Hepatocyte (in vitro differentiated cells): ENCODE measurements around the gene IGFBP7. TPM values are rescaled to one million over a fixed set of nuclear protein-coding genes. Genes with fewer than 3 reads are reported as not detected.

Experiments used
- DNase-seq: peaks from one replicate; pipeline ENCODE4 v3.0.0-alpha.2; 2016; ENCODE audit warnings: low spot score
- H2AFZ ChIP-seq: fragments of 200-600 bp; sonication (generic); 2 replicates; pipeline ENCODE4 v1.6.0; 2016; ENCODE audit warnings: antibody characterized with exemption, mild to moderate bottlenecking
- H3K27ac ChIP-seq: fragments of 200-600 bp; sonication (generic); 2 replicates; pipeline ENCODE4 v1.5.1; 2016; ENCODE audit warnings: mild to moderate bottlenecking
- H3K27me3 ChIP-seq: fragments of 200-600 bp; sonication (generic); 2 replicates; pipeline ENCODE4 v1.6.1; 2016
- H3K36me3 ChIP-seq: fragments of 200-600 bp; sonication (generic); replicated peaks from 2 replicates; pipeline ENCODE4 v1.5.1; 2016; ENCODE audit warnings: low read depth; ENCODE audit not compliant: insufficient read depth
- H3K4me1 ChIP-seq: fragments of 200-600 bp; sonication (generic); 2 replicates; pipeline ENCODE4 v1.5.1; 2016; ENCODE audit warnings: mild to moderate bottlenecking, moderate library complexity; ENCODE audit not compliant: insufficient read depth
- H3K4me2 ChIP-seq: fragments of 200-600 bp; sonication (generic); 2 replicates; pipeline ENCODE4 v1.6.0; 2016
- H3K4me3 ChIP-seq: fragments of 200-600 bp; sonication (generic); 2 replicates; pipeline ENCODE4 v1.5.1; 2016; ENCODE audit warnings: mild to moderate bottlenecking
- H3K79me2 ChIP-seq: fragments of 200-600 bp; sonication (generic); 2 replicates; pipeline ENCODE4 v1.6.0; 2017; ENCODE audit warnings: mild to moderate bottlenecking
- H3K9me2 ChIP-seq: fragments of 200-600 bp; sonication (generic); replicated peaks from 2 replicates; pipeline ENCODE4 v1.6.0; 2017; ENCODE audit warnings: mild to moderate bottlenecking; ENCODE audit not compliant: insufficient read depth
- H3K9me3 ChIP-seq: fragments of 200-600 bp; sonication (generic); 2 replicates; pipeline ENCODE4 v1.5.1; 2016; ENCODE audit warnings: low read depth, mild to moderate bottlenecking
- H4K20me1 ChIP-seq: fragments of 200-600 bp; sonication (generic); 2 replicates; pipeline ENCODE4 v1.6.0; 2016; ENCODE audit warnings: mild to moderate bottlenecking; ENCODE audit not compliant: insufficient read depth, poor library complexity, severe bottlenecking
- EZH2 ChIP-seq: fragments of 200-600 bp; sonication (generic); IDR thresholded peaks from 2 replicates; pipeline ENCODE4 v1.6.1; 2016; ENCODE audit warnings: antibody characterized with exemption, mild to moderate bottlenecking, borderline replicate concordance
- EZH2phosphoT487 ChIP-seq: fragments of 200-600 bp; sonication (generic); IDR thresholded peaks from one replicate; pipeline ENCODE4 v1.6.1; 2018; ENCODE audit warnings: antibody characterized with exemption, mild to moderate bottlenecking, low read depth, moderate library complexity; ENCODE audit not compliant: unreplicated experiment, severe bottlenecking
- WGBS: methylation state at CpG from one replicate; pipeline ENCODE4 v1.1.6; 2016; ENCODE audit warnings: low lambda C conversion rate; ENCODE audit errors: missing lambda C conversion rate; 5-methylcytosine and 5-hydroxymethylcytosine counted together
- polyA plus RNA-seq: library from polyadenylated mRNA; unstranded; fragments of >200 nt; fragmentation: Nextera tagmentation; extraction: Ambion mirVana; gene quantifications from 2 replicates; pipeline ENCODE4 v1.2.1, GENCODE V29; 2016
- total RNA-seq: library from RNA; depleted of rRNA; stranded (reverse); fragments of >200 nt; gene quantifications from 2 replicates; pipeline ENCODE4 v1.2.3, GENCODE V29; 2014
- TF ChIP-seq, protein P1 (sequence below): fragments of 200-600 bp; sonication (generic); IDR thresholded peaks from 2 replicates; pipeline ENCODE4 v1.5.1; 2016; ENCODE audit warnings: antibody characterized with exemption, mild to moderate bottlenecking; ENCODE audit not compliant: poor library complexity

Gene IGFBP7
- total and polyA plus RNA-seq, 2 experiments from 2014 or later, result 73.4 to 122 TPM

DNA sequence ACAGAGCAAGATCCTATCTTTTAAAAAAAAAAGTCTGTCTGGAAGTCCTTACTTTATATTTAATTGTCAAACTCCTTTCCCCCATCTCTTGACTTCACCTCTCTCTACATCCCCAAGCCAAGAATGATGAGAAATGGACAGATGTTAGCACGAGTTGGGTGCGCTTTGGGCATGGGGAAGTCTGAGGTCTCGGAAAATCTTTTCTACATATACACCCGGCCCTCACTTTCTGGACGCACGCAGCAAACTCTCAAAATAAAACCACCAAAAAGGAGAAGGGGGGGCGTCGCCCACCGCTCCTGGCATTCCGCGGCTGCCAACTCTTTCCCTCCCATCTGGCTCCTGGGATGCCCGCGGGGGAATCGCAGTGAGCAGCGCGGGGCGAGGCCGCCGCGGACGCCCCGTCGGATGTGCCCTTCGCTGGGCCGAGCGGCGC lies 756 bp downstream of the IGFBP7 start:
- H3K27ac ChIP-seq, result no peak overlapping the region
- H3K4me1 ChIP-seq, result no peaks in the 10 kb centered on the region
- H3K4me3 ChIP-seq, result peak overlapping the region; percentile 6
- 22% methylated on average over 27 of the region's 27 CpGs for WGBS
- TF ChIP-seq, protein P1, sequence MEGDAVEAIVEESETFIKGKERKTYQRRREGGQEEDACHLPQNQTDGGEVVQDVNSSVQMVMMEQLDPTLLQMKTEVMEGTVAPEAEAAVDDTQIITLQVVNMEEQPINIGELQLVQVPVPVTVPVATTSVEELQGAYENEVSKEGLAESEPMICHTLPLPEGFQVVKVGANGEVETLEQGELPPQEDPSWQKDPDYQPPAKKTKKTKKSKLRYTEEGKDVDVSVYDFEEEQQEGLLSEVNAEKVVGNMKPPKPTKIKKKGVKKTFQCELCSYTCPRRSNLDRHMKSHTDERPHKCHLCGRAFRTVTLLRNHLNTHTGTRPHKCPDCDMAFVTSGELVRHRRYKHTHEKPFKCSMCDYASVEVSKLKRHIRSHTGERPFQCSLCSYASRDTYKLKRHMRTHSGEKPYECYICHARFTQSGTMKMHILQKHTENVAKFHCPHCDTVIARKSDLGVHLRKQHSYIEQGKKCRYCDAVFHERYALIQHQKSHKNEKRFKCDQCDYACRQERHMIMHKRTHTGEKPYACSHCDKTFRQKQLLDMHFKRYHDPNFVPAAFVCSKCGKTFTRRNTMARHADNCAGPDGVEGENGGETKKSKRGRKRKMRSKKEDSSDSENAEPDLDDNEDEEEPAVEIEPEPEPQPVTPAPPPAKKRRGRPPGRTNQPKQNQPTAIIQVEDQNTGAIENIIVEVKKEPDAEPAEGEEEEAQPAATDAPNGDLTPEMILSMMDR, result no peak
- peak; percentile 51 for TF ChIP-seq EZH2
- no peak for TF ChIP-seq EZH2phosphoT487
- no peaks in the 10 kb centered on the region for H4K20me1 ChIP-seq
- H3K27me3 ChIP-seq, result peaks cover 16% of the 10 kb centered on the region
- H3K4me2 ChIP-seq, result peak overlapping the region; percentile 75
- peak overlapping the region; percentile 86 for H2AFZ ChIP-seq
- H3K36me3 ChIP-seq, result no peaks in the 10 kb centered on the region
- H3K9me3 ChIP-seq, result no peaks in the 10 kb centered on the region
- H3K9me2 ChIP-seq, result no peaks in the 10 kb centered on the region
- no peaks in the 10 kb centered on the region for H3K79me2 ChIP-seq
- DNase-seq, result no peak

DNA sequence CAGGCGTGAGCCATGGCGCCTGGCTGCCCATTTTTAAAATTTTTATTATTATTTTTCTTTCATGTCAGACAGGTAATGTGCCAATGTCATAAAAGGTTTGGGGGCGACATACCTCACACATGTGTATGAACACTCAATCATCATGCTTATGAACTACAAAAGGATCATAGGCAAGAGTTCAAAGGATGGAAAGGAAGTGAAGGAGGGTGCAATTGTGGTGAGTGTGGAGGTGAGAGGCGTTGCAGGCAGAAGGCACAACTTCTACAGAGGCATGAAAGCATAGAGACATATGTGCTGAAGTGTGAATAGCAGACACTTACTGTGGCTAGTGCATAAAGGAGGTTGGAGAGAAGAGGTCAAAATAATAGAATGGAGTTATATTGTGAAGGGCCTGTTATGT lies 4.0 kb downstream of the IGFBP7 start:
- TF ChIP-seq, protein P1, result no peak
- TF ChIP-seq EZH2 (no peak), EZH2phosphoT487 (no peak)
- Histone ChIP-seq H3K4me1 (peaks cover 17% of the 10 kb centered on the region), H3K27me3 (peaks cover 16% of the 10 kb centered on the region), H2AFZ (no peak overlapping the region), H3K27ac (no peak overlapping the region), H3K4me3 (no peak overlapping the region), H3K9me3 (no peaks in the 10 kb centered on the region), H3K9me2 (no peaks in the 10 kb centered on the region), H3K36me3 (no peaks in the 10 kb centered on the region), H4K20me1 (no peaks in the 10 kb centered on the region), H3K79me2 (no peaks in the 10 kb centered on the region), H3K4me2 (no peak overlapping the region)
- whole genome bisulfite sequencing, result 94% methylated on average over 4 of the region's 4 CpGs
- DNase-seq, result no peak

DNA sequence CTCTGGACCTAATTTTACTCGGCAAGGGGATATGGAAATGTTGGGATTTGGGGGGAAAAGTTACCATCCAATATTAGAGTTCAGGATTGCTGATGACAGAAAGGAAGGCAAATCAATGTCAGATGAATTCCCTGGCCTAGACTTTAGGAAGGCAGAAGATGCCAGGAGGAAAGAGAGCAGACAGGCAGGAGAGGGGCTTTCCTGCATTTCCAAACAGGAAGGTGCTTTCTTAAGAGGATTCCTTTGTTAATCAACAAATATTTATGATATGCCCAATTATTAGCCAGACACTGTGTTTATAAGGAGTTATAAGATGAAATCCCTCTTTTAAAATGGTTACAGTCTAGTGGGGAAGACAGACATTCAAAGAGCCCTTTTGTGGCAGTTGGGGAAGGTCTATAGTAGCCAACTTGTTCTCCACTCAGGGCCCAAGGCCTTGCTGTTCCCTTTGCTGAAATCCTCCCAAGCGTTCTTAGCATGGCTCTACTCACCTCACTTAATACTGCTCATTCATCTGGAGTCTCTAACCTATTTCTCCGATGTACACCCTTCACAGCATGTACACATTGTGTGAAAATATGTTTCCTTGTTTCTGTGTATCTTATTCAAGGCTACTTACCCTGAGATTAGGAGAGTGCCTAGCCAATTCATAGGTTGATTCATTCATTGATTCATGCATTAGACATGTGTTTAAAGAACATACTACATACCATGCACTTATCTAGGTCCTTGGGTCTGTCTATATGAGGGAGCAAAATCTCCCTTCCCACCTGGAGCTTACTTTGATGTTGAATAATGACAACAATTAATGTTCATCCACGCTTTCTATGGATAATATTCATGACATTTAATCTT lies 5.3 kb downstream of the IGFBP7 start:
- no peaks in the 10 kb centered on the region for H3K36me3 ChIP-seq
- H3K79me2 ChIP-seq, result no peaks in the 10 kb centered on the region
- H3K9me2 ChIP-seq, result no peaks in the 10 kb centered on the region
- H3K27me3 ChIP-seq, result peaks cover 16% of the 10 kb centered on the region
- TF ChIP-seq EZH2phosphoT487 (no peak), EZH2 (no peak)
- TF ChIP-seq, protein P1, result no peak
- no peak for DNase-seq
- no peak overlapping the region for H3K4me2 ChIP-seq
- H4K20me1 ChIP-seq, result no peaks in the 10 kb centered on the region
- no peaks in the 10 kb centered on the region for H3K9me3 ChIP-seq
- no peak overlapping the region for H2AFZ ChIP-seq
- no peak overlapping the region for H3K4me3 ChIP-seq
- H3K27ac ChIP-seq, result no peak overlapping the region
- WGBS, result 94% methylated on average over 4 of the region's 4 CpGs
- peaks cover 19% of the 10 kb centered on the region for H3K4me1 ChIP-seq
